Activated naive CD4-positive, alpha-beta T cell treated with anti-CD3 and anti-CD28 coated beads, Interleukin-2, amount 50 U/mL, for 72 hours (primary cell): ENCODE data around the gene EFHD2. TPM values are rescaled to one million over a fixed set of nuclear protein-coding genes. Genes with fewer than 3 reads are reported as not detected.
"Not testable (repeated sequence)": the region's sequence is repeated elsewhere in the genome, so short reads cannot be mapped to it uniquely, and the experiment has no call there.

ENCODE experiments used
- ATAC-seq, 2 donors: fragments of 150-1000 bp; cut with Tn5 transposase; 2 replicates each; pipeline ENCODE4 v1.10.0; 2021; ENCODE audit warnings: mild to moderate bottlenecking in 2 of 2, moderate library complexity in 2 of 2
- DNase-seq, 2 donors: peaks; one replicate each; pipeline ENCODE4 v3.0.0; 2021 to 2022; ENCODE audit warnings: low spot score in 2 of 2
- H3K27ac Mint-ChIP-seq, 2 donors: one replicate each; pipeline ENCODE4 v1.8.0; 2022; ENCODE audit warnings: mild to moderate bottlenecking in 2 of 2, mixed read lengths in 2 of 2
- H3K36me3 Mint-ChIP-seq, 2 donors: one replicate each; pipeline ENCODE4 v1.8.0; 2022; ENCODE audit warnings: mixed read lengths in 2 of 2
- H3K9me3 Mint-ChIP-seq, 2 donors: one replicate each; pipeline ENCODE4 v1.8.0; 2022; ENCODE audit warnings: mixed read lengths in 2 of 2
- total RNA-seq, 2 donors: library from RNA; stranded (reverse); gene quantifications; one replicate each; pipeline ENCODE4 v1.2.3, GENCODE V29; 2022

The EFHD2 gene
- 10 to 100 TPM; 18.8 to 55.8 TPM for total RNA-seq

DNA sequence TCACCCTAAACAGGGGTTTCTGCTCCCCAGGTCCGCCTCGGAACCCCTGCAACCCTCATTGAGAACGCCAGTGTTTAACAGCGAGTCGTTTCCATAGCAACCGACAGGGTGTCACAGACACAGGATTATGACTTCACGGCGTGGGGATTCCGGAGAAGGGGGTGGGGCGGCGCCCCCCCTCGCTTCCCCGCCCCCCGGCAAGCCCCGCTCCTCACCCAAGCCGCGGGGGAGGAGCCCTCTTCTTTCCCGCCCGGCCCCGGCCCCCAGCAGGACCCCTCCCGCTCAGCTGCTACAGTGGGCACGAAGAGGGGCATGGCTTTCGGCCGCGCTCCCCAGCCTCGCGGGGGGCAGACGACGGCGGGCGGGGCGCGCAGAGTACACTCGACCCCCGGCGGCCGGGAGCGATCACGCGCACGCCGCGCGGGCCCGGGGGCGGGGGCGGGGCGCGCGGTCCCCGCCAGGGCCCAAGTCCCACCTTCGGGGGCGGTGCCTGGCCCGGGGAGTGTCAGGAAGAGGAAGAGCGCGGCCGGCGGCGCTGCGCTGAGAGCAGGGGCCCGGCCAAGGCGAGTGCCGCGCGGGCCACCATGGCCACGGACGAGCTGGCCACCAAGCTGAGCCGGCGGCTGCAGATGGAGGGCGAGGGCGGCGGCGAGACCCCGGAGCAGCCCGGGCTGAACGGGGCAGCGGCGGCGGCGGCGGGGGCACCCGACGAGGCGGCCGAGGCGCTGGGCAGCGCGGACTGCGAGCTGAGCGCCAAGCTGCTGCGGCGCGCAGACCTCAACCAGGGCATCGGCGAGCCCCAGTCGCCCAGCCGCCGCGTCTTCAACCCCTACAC lies at the start of gene EFHD2:
Gene EFHD2, plus strand, starts transcription at position 501 of the 835 bp plus-strand sequence. Its CDS starts 84 bp downstream, at position 585.
- DNase-seq: peak; percentile 80 to 88
- Mint-ChIP-seq H3K27ac (peak within 1 kb of the TSS; percentile 89 to 96), H3K36me3 (peaks cover 4 to 11% of the 10 kb centered on the region in 2 donors), H3K9me3 (no peaks in the 10 kb centered on the region)
- peak; percentile 87 to 95 for ATAC-seq

- DNase-seq: no peak
- Mint-ChIP-seq H3K27ac (no peak overlapping the region), H3K36me3 (no peaks in the 10 kb centered on the region), H3K9me3 (no peaks in the 10 kb centered on the region)
- no peak for ATAC-seq
These were observed 49.0 kb upstream of the EFHD2 start for GRCh38 chr1:15360700-15361099.

DNA sequence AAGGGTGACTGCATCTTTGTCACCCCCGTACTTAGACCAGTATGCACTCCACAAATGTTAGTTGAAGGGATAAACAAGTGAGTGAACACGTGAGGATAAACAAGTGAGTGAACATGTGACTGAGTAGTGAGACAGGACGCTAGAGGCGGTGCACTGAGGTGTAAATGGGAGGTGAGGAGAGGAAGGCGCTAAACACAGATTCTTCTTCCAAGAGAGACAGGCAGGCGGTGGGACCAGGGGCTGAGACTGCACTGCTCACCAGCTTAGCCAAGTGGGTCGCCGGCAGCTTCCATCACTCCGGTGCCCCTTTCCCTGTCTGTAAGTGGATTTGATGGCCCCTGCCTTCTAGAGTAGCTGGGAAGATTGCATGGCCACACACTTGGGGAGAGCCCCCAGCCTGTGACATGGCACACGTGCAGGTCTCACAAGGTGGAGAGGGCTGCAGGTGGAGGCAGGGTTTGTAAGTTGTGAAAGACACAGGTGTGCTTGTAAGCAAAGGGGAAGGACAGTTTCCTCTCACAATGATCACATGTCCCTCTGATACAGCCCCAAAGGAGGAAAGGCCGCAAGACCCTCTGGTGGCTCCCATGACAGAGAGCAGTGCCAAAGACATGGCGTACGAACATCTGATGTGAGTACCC lies 47.5 kb upstream of the EFHD2 start:
- no peaks in the 10 kb centered on the region for H3K36me3 Mint-ChIP-seq
- H3K27ac Mint-ChIP-seq: no peak overlapping the region
- ATAC-seq (no peak), DNase-seq (no peak)
- no peaks in the 10 kb centered on the region for H3K9me3 Mint-ChIP-seq

DNA sequence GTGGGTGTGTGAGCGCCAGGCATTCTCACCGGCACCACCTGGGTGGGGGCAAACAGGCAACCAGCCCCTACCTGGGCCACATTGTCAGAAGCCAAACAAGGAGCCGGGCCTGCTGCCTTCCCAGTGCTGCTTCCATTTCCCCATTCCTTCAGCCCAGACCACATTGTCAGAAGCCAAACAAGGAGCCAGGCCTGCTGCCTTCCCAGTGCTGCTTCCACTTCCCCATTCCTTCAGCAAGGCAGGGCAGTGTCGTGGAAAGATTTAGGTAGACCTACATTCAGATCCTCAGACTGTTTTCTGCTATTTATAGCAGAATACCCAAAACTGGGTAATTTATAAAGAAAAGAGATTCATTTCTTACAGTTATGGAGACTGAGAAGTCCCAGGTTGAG lies 47.0 kb upstream of the EFHD2 start:
- ATAC-seq: no peak
- Mint-ChIP-seq H3K36me3 (no peaks in the 10 kb centered on the region), H3K27ac (no peak overlapping the region), H3K9me3 (no peaks in the 10 kb centered on the region)
- no peak for DNase-seq

GRCh38 chr1:15364740-15365139 lies 44.9 kb upstream of the EFHD2 start:
- H3K27ac Mint-ChIP-seq: peak overlapping the region in 1 of 2 donors; percentile 37
- DNase-seq: no peak
- ATAC-seq: no peak
- no peaks in the 10 kb centered on the region for H3K36me3 Mint-ChIP-seq
- H3K9me3 Mint-ChIP-seq: no peaks in the 10 kb centered on the region

DNA sequence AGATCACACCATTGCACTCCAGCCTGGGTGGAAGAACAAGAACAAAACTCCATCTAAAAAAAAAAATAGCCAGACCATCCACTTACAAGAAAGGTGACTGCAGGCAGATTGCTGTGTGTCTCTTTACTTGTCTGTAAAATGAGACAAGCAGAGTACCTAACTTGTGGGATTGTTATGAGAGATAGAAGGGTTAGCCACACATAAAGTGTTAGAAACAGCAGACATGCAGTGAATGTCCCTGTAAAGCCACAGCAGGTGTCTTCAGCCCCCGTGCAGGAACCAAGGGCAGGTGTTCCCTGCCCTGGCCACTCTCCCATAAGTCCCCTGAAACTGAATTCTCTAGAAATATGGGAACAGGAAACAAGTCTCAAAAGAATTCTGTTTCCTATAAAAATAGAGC lies 40.8 kb upstream of the EFHD2 start:
- Mint-ChIP-seq H3K9me3 (no peaks in the 10 kb centered on the region), H3K36me3 (no peaks in the 10 kb centered on the region), H3K27ac (no peak overlapping the region)
- ATAC-seq (no peak), DNase-seq (no peak)

DNA sequence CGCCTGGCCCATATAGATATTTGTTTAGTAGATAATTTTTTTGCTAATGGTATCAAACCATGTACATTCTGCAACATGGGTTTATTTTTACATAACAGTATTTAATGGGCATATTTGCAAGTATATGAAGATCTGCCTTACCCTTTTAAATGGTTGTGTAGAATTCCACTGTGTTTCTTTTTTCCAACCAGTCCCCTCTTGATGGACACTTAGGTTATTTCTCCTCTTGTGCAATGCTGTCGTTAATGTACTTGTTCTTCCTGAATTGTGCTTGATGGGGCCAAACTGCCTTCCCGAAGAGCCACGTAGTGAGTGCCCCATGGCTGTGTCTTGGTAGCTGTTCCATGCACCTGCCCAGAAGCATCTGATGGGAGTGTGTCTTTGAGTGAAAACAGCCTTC lies 39.4 kb upstream of the EFHD2 start:
- no peak overlapping the region for H3K27ac Mint-ChIP-seq
- no peaks in the 10 kb centered on the region for H3K36me3 Mint-ChIP-seq
- no peaks in the 10 kb centered on the region for H3K9me3 Mint-ChIP-seq
- DNase-seq: no peak
- ATAC-seq: no peak

DNA sequence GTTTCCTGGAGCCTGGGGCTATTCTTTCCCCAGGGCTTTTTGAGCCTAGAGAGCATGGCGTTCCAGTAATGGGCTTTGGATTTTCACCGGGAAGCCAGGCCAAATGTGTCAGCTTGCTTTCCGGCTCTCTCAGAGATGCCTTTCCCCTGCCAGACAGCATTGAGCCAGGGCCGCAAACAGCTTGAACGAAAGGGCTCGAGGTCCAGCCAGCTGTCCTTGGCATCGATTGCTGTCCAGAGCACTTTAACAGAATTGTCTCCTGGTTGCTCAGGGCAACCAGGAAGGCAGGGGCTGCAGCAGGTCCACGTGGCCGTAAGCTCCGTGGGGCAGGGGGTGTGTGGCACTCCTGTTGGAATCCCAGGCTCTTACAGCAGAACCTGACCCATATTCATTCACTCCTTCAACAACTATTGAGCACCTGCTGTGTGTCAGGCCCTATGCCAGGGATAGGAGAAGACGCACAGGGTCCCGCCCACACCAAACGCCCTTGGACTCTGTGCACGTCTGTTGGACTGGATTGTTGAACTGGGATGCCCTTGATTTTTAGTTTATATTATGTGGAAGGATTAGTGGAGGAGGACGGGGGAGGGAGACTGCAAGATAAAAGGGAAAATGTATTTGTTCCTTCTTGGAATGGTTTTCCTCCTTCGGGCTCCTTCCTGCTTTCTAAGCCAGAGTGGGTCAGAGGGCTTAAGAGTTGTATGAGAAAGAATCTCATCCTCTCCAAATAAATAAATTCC lies 38.7 kb upstream of the EFHD2 start:
- H3K9me3 Mint-ChIP-seq: no peaks in the 10 kb centered on the region
- no peak overlapping the region for H3K27ac Mint-ChIP-seq
- H3K36me3 Mint-ChIP-seq: no peaks in the 10 kb centered on the region
- DNase-seq (no peak), ATAC-seq (no peak)

- DNase-seq: no peak
- no peaks in the 10 kb centered on the region for H3K36me3 Mint-ChIP-seq
- no peaks in the 10 kb centered on the region for H3K9me3 Mint-ChIP-seq
- no peak overlapping the region for H3K27ac Mint-ChIP-seq
- ATAC-seq: no peak
These were observed 37.8 kb upstream of the EFHD2 start for GRCh38 chr1:15371610-15372545.

- no peak for ATAC-seq
- DNase-seq: no peak
- Mint-ChIP-seq H3K27ac (no peak overlapping the region), H3K36me3 (no peaks in the 10 kb centered on the region), H3K9me3 (no peaks in the 10 kb centered on the region)
These were observed 31.0 kb upstream of the EFHD2 start for GRCh38 chr1:15378729-15379128.

GRCh38 chr1:15379151-15379550 lies 30.5 kb upstream of the EFHD2 start:
- not testable (repeated sequence) for ATAC-seq, H3K9me3 Mint-ChIP-seq, DNase-seq, H3K27ac Mint-ChIP-seq, H3K36me3 Mint-ChIP-seq

GRCh38 chr1:15380601-15381508 lies 28.8 kb upstream of the EFHD2 start:
- no peaks in the 10 kb centered on the region for H3K9me3 Mint-ChIP-seq
- ATAC-seq: no peak

DNA sequence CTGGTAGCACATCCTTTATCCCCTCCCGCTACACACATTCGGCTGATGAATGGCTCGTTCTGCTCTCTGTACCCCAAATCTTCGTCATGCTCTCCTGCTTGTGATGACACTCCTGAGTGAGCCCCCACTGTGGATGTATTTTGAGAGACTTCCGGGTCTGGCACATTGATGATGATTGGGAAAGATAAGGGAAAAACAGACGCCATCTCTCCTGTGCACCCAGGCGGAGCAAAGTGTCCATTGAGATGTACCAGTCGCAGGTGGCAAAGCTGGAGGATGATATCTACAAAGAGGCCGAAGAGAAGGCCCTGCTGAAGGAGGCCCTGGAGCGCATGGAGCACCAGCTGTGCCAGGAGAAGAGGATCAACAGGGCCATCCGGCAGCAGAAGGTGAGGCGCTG lies 27.9 kb upstream of the EFHD2 start:
- Mint-ChIP-seq H3K27ac (no peak overlapping the region), H3K9me3 (no peaks in the 10 kb centered on the region), H3K36me3 (no peaks in the 10 kb centered on the region)
- ATAC-seq (no peak), DNase-seq (no peak)

More at GRCh38 chr1:15380601-15381508, 28.8 kb upstream of the EFHD2 start:
- DNase-seq: no peak
- Mint-ChIP-seq H3K36me3 (no peaks in the 10 kb centered on the region), H3K27ac (no peak overlapping the region)

- Mint-ChIP-seq H3K9me3 (no peaks in the 10 kb centered on the region), H3K27ac (no peak overlapping the region), H3K36me3 (no peaks in the 10 kb centered on the region)
- no peak for DNase-seq
- no peak for ATAC-seq
These were observed 26.8 kb upstream of the EFHD2 start for GRCh38 chr1:15382601-15383518.

DNA sequence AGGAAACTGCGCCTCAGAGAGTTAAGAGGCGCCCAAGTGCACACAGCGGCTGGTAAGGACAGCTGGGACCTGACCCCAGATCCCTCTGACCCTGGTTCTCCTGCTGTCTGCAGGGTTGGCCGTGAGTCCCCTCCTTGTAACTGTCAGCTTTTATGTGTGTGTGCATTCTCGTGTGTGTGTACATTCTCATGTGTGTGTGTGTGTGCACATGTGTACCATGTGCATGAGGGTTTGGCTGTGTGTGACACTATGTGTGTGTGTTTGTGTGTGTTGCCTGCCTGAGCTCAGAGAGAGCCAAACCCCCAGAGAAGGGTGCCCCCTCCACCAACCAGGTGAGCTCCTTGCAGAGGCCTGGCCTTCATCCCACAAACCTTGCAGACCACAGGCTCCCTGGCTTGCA lies 25.9 kb upstream of the EFHD2 start:
- H3K9me3 Mint-ChIP-seq: no peaks in the 10 kb centered on the region
- DNase-seq: no peak
- no peak for ATAC-seq
- no peaks in the 10 kb centered on the region for H3K36me3 Mint-ChIP-seq
- H3K27ac Mint-ChIP-seq: no peak overlapping the region
